Measurements from ENCODE around the gene PRSS35.
A peak's percentile ranks its signal among the peaks of the same experiment; 100 is the strongest.

The PRSS35 gene

DNA sequence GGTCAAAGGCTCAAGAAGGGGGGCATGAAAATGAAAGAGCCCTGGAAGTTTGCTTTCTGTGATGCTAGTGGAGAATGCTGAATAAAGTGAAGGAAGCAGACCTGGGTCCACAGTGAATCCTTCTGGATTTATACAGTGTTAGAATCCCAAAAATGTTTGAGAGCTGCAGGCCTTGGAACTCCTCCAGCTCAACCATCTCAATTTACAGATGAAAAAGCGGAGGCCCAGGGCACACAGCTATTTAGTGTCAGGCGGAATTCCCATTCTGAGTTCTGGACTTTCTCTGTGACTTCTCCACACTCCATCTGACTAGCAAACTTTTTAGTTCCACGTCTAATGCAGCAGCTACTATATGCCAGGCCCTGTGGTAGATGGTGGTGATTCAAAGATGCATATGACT lies 1.5 kb upstream of the PRSS35 start:
- no peak for DNase-seq
- Histone ChIP-seq H3K4me3 (ENCODE audit: low read depth, low read length) (no peak overlapping the region), H3K36me3 (no peaks in the 10 kb centered on the region), H3K9me3 (no peaks in the 10 kb centered on the region), H3K27me3 (no peaks in the 10 kb centered on the region), H3K4me1 (peaks cover 2% of the 10 kb centered on the region; the same call in 1 of the 2 replicates)
- TF ChIP-seq, protein P1, sequence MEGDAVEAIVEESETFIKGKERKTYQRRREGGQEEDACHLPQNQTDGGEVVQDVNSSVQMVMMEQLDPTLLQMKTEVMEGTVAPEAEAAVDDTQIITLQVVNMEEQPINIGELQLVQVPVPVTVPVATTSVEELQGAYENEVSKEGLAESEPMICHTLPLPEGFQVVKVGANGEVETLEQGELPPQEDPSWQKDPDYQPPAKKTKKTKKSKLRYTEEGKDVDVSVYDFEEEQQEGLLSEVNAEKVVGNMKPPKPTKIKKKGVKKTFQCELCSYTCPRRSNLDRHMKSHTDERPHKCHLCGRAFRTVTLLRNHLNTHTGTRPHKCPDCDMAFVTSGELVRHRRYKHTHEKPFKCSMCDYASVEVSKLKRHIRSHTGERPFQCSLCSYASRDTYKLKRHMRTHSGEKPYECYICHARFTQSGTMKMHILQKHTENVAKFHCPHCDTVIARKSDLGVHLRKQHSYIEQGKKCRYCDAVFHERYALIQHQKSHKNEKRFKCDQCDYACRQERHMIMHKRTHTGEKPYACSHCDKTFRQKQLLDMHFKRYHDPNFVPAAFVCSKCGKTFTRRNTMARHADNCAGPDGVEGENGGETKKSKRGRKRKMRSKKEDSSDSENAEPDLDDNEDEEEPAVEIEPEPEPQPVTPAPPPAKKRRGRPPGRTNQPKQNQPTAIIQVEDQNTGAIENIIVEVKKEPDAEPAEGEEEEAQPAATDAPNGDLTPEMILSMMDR (IDR thresholded peaks at IDR 0.05; ENCODE audit: low read depth, low read length), result no peak

DNA sequence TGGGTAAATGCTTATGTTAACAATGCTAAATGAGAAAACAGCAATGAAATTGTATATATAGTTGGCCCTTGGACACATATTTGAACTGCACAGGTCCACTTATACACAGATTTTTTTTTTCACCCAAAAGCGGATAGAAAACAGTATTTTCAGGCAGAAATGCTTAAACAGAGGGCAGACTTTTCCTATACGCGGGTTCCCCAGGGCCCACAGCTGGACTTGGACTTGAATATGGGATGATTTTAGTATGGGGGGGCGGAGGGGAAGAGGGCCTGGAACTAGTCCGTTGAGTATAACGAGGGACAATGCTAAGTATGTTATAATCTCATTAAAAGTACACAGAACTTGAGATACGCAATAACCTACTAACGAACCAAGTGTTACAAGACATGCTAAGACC lies 1.1 kb upstream of the PRSS35 start:
- H3K9me3 ChIP-seq, result no peaks in the 10 kb centered on the region
- TF ChIP-seq, protein P1 (IDR thresholded peaks at IDR 0.05; ENCODE audit: low read depth, low read length), result no peak
- H3K4me3 ChIP-seq (ENCODE audit: low read depth, low read length), result no peak overlapping the region
- no peaks in the 10 kb centered on the region for H3K27me3 ChIP-seq
- no peak for DNase-seq
- H3K36me3 ChIP-seq, result no peaks in the 10 kb centered on the region
- H3K4me1 ChIP-seq, result peaks cover 2% of the 10 kb centered on the region; the same call in 1 of the 2 replicates

DNA sequence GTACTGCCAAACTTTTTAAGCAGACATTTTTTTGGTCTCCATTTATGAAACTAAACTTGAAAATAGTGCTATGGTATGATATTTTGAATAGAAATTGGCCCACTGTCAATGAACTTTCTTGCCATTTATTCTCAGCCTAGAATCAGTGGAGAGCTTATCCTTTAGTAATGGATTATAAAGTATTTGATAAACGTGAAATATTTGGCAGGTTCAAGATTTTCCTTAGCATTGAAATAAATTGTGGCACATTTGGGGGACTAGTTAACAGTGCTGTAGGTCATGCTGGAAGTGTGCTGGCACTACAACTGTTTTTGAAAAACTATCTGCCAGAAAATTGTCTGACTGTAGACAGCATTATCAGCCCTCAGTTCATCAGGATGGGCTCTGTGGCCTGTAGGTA lies 2.1 kb downstream of the PRSS35 start:
- Histone ChIP-seq H3K9me3 (no peaks in the 10 kb centered on the region), H3K36me3 (no peaks in the 10 kb centered on the region), H3K4me3 (ENCODE audit: low read depth, low read length) (no peak overlapping the region), H3K27me3 (no peaks in the 10 kb centered on the region), H3K4me1 (peaks cover 2% of the 10 kb centered on the region; the same call in 1 of the 2 replicates)
- TF ChIP-seq, protein P1 (IDR thresholded peaks at IDR 0.05; ENCODE audit: low read depth, low read length), result no peak
- no peak for DNase-seq

DNA sequence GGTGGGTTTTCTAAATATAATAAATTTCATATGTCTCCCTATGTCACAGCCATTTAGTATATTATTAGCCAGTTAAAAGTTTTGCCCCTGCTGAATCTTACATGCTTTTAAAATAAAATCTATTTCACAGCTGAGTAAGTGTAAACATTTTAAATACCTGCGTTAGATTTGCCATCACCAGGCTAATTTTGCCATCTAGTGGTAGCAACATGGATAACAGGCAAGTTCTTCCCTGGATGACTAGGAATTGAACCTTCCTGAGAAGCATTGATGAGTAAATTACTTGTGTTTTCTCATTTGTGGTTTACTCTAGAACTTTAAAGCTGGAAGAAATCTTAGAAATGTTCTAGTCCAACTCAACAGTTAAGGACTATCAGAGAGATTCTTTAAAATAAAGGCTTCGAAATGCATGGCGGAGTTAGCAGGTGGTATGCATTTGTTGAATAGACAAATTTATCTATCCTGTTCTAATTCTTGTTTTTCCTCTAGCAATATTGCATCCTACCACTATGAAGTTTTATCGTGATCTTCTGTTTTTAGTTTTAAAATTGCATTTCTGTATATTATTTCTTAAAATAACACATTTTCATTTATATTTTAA lies 2.6 kb downstream of the PRSS35 start:
- TF ChIP-seq, protein P1 (IDR thresholded peaks at IDR 0.05; ENCODE audit: low read depth, low read length), result peak; percentile 90
- no peaks in the 10 kb centered on the region for H3K4me1 ChIP-seq
- no peaks in the 10 kb centered on the region for H3K9me3 ChIP-seq
- H3K4me3 ChIP-seq (ENCODE audit: low read depth, low read length), result no peak overlapping the region
- H3K36me3 ChIP-seq, result no peaks in the 10 kb centered on the region
- no peaks in the 10 kb centered on the region for H3K27me3 ChIP-seq
- DNase-seq, result peak; percentile 28

DNA sequence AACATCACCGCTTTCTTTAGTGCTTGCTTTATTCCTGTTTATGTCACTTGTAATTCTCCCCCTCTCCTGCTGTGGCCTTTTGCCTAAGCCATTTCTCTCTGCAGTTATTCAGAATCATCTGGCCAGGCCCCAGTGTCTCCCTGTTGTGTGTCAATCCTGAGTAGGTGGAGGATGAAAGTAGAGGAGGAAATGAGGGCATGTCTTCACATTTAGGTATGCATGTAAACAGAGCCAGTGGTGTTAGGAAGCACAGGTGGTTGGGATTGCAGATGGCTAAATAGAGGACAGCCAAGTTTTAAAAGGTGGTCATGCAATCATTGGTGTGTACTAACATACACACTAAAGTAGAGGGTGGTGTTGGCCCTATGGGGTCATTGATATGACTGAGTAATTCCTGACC lies 5.2 kb downstream of the PRSS35 start:
- H3K4me3 ChIP-seq (ENCODE audit: low read depth, low read length), result no peak overlapping the region
- TF ChIP-seq, protein P1 (IDR thresholded peaks at IDR 0.05; ENCODE audit: low read depth, low read length), result no peak
- no peak for DNase-seq
- H3K9me3 ChIP-seq, result no peaks in the 10 kb centered on the region
- no peaks in the 10 kb centered on the region for H3K27me3 ChIP-seq
- no peaks in the 10 kb centered on the region for H3K36me3 ChIP-seq
- no peaks in the 10 kb centered on the region for H3K4me1 ChIP-seq

DNA sequence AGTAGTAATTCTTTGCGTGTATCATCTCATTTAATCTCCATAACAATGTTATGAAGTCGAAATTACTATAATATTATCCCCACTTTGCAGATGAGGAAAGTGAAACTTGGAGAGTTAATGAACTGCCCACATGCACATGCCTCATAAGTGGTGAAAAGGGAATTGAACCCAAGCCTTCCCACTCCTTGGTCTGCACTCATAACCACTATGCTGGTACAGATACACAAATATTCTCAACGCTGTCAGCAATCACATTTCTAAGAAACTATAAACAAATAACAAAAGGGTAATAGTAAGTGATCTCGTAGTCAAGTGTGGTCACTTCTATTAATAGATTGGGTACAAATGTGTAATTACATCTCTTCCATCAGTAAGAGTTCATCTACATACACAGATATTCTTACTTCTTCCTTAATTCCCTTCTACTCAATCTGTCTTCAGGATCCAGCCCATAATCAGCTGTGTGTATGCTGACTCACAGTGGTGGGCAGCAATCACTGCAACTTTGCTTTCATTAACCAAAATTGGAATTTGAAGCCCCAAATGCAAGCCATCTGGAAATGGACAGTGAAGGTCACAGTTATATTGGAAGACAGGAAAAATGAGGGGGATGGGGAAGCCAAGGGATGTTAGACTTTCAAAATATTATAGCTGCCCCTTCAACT lies 6.6 kb downstream of the PRSS35 start:
- no peak for DNase-seq
- TF ChIP-seq, protein P1 (IDR thresholded peaks at IDR 0.05; ENCODE audit: low read depth, low read length), result peak; percentile 50
- no peaks in the 10 kb centered on the region for H3K9me3 ChIP-seq
- no peaks in the 10 kb centered on the region for H3K4me1 ChIP-seq
- no peaks in the 10 kb centered on the region for H3K27me3 ChIP-seq
- H3K4me3 ChIP-seq (ENCODE audit: low read depth, low read length), result no peak overlapping the region
- H3K36me3 ChIP-seq, result no peaks in the 10 kb centered on the region
